Neural cell (in vitro differentiated cells): ENCODE measurements around the gene EMC10.

Source experiments
- CTCF ChIP-seq: fragments of 450-650 bp; IDR thresholded peaks from 2 replicates; pipeline ENCODE4 v1.5.1; 2014; ENCODE audit warnings: antibody characterized with exemption, mild to moderate bottlenecking, moderate library complexity; ENCODE audit not compliant: poor library complexity, severe bottlenecking
- EZH2 ChIP-seq: fragments of 200-600, 300-800 bp; shearing (Covaris generic), sonication (generic); IDR thresholded peaks from 2 replicates; pipeline ENCODE4 v1.6.1; 2014; ENCODE audit warnings: antibody characterized with exemption, low read length, borderline replicate concordance, mild to moderate bottlenecking; ENCODE audit not compliant: insufficient read depth, poor library complexity, severe bottlenecking

GRCh38 chr19:50449236-50449899 lies 26.9 kb upstream of the EMC10 start:
- TF ChIP-seq CTCF (no peak), EZH2 (no peak)
